Caco-2 (cell line): ENCODE measurements around the gene FOXP4. TPM values are rescaled to one million over a fixed set of nuclear protein-coding genes. Genes with fewer than 3 reads are reported as not detected.

ENCODE experiments used
- BruUV-seq: library from RNA; stranded (reverse); fragments of 400-500 nt; replicated peaks from 2 replicates; lab custom pipeline; 2021; lab: Mats Ljungman, UMichigan
- CTCF ChIA-PET: fragments of 300-600 bp; sonication (Branson Sonifier 250); formaldehyde crosslinking; loops from one replicate; lab custom pipeline; 2022; ENCODE audit warnings: antibody characterized with exemption; lab: Charles Lee
- POLR2A ChIA-PET: fragments of 300-600 bp; sonication (Branson Sonifier 250); formaldehyde crosslinking; loops from one replicate; lab custom pipeline; 2022; ENCODE audit warnings: antibody characterized with exemption; lab: Charles Lee
- DNase-seq, 2 experiments: peaks; one replicate each; pipeline versions ENCODE4 v3.0.0 to v3.0.0-alpha.2; 2020 to 2022
- H3K27me3 ChIP-seq: replicated peaks from 2 replicates; pipeline ENCODE4 v1.6.0; 2011; ENCODE audit warnings: low read length; ENCODE audit not compliant: control insufficient read depth, insufficient read depth
- H3K36me3 ChIP-seq: 2 replicates; pipeline ENCODE4 v1.5.1; 2011; ENCODE audit warnings: low read length; ENCODE audit not compliant: control insufficient read depth, insufficient read depth
- H3K4me1 ChIP-seq: fragments of 250-450 bp; sonication (Bioruptor Pico); 2 replicates; pipeline ENCODE4 v1.5.1; 2020; ENCODE audit warnings: mild to moderate bottlenecking
- H3K4me3 ChIP-seq: 2 replicates; pipeline ENCODE4 v1.5.1; 2011; ENCODE audit warnings: low read depth, mild to moderate bottlenecking, control low read depth, low read length
- H3K9me3 ChIP-seq: fragments of 250-450 bp; sonication (Bioruptor Pico); 2 replicates; pipeline ENCODE4 v1.5.1; 2020; ENCODE audit warnings: mild to moderate bottlenecking, moderate library complexity
- H3K27ac Mint-ChIP-seq: one replicate; pipeline ENCODE4 v1.8.0; 2022; ENCODE audit warnings: mixed read lengths; ENCODE audit not compliant: unreplicated experiment
- H3K27me3 Mint-ChIP-seq: one replicate; pipeline ENCODE4 v1.8.0; 2022; ENCODE audit warnings: mixed read lengths; ENCODE audit not compliant: insufficient read depth, unreplicated experiment
- H3K36me3 Mint-ChIP-seq: one replicate; pipeline ENCODE4 v1.8.0; 2022; ENCODE audit warnings: mild to moderate bottlenecking, mixed read lengths; ENCODE audit not compliant: insufficient read depth, unreplicated experiment
- H3K4me1 Mint-ChIP-seq: one replicate; pipeline ENCODE4 v1.8.0; 2022; ENCODE audit warnings: low read depth, mixed read lengths; ENCODE audit not compliant: unreplicated experiment
- H3K4me3 Mint-ChIP-seq: one replicate; pipeline ENCODE4 v1.8.0; 2022; ENCODE audit warnings: mild to moderate bottlenecking, moderate library complexity, mixed read lengths; ENCODE audit not compliant: unreplicated experiment
- H3K9me3 Mint-ChIP-seq: one replicate; pipeline ENCODE4 v1.8.0; 2022; ENCODE audit warnings: mixed read lengths; ENCODE audit not compliant: unreplicated experiment
- CTCF ChIP-seq, 2 experiments: fragments of 200-600 bp in 1 of 2; IDR thresholded peaks; 1 replicate in 1 of 2; 2 replicates in 1 of 2; pipeline versions ENCODE4 v1.5.1 to v1.8.0; 2011 to 2022; ENCODE audit warnings: antibody characterized with exemption in 1 of 2, control low read depth in 1 of 2, inconsistent platforms in 1 of 2, low read depth in 1 of 2, low read length in 1 of 2, mild to moderate bottlenecking in 1 of 2, moderate library complexity in 1 of 2; ENCODE audit not compliant: insufficient read depth in 1 of 2, severe bottlenecking in 1 of 2, unreplicated experiment in 1 of 2
- intact Hi-C: fragments of 100-400 bp; cut with micrococcal nuclease; formaldehyde crosslinking; loops from one replicate; pipeline ENCODE4 v1.10.0; 2022; ENCODE audit not compliant: unreplicated experiment
- total RNA-seq: library from RNA; stranded (reverse); gene quantifications from 2 replicates; pipeline ENCODE4 v1.2.3, GENCODE V29; 2022

Gene FOXP4
- total RNA-seq, 1 experiment from 2014 or later: 117 TPM

GRCh38 chr6:41641352-41641925 is 95.3 kb downstream of the FOXP4 start:
- DNase-seq: no peak
- Histone ChIP-seq H3K27me3 (no peaks in the 10 kb centered on the region), H3K4me3 (no peak overlapping the region), H3K36me3 (no peaks in the 10 kb centered on the region), H3K9me3 (no peaks in the 10 kb centered on the region), H3K4me1 (peaks cover 13% of the 10 kb centered on the region)
- TF ChIP-seq CTCF (IDR thresholded peaks at IDR 0.05; ENCODE audit: insufficient read depth in 1 of 2, low read depth in 1 of 2, low read length in 1 of 2, severe bottlenecking in 1 of 2, unreplicated experiment in 1 of 2): no peak
- no peaks in the 10 kb centered on the region for H3K9me3 Mint-ChIP-seq
- H3K27me3 Mint-ChIP-seq: no peaks in the 10 kb centered on the region
- ChIA-PET CTCF (no interaction called here), POLR2A (no interaction called here)
- no peak overlapping the region for H3K27ac Mint-ChIP-seq
- BruUV-seq: no TSS peak
- intact Hi-C loops: loop anchor here (5.0 kb wide), 1 partner anchor 41 kb away; no protein-coding TSS in a partner anchor
- peaks cover 17% of the 10 kb centered on the region for H3K4me1 Mint-ChIP-seq
- no peaks in the 10 kb centered on the region for H3K36me3 Mint-ChIP-seq
- no peak overlapping the region for H3K4me3 Mint-ChIP-seq

DNA sequence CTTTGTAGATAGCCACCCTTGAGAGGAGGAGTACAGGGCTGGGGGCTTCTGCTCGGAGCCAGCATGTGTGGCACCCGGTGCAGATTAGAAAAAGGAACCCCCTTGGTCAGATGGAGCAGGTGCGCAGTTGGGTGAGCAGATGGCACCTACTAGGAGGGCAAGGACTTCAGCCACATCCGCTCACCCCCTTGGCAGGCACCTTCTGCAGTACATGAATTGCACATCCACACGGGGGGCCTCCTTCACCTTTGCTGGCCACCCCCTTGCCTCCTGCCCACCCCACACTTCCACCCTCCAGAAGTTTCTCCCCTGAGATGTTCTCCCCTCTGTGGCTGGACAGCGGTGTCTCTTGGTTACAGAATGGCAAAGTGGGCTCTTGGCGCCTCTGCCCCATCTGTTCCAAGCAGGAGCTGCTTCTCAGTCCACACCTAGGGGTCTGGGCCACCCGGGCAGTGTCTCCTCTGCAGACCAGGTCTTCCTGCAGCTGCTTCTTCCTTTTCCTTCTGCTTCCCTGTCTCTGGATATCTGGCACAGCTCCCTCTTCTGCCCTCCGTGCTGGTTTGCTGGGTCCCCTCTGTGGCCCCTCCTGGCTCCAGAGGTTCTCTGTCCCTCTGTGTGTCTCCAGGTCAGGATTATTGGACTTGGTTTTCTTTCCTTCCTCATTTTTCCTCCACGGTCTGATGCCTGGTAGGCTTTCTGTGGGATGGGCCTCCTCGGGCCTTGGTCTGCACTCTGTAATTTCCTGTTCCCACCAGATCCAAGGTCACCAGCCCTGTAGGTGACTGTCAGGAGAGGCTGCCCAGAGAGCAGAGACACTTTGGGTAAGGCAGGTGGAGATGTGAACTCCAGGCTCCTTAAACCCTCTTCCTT is 96.1 kb downstream of the FOXP4 start:
- TF ChIP-seq CTCF (IDR thresholded peaks at IDR 0.05; ENCODE audit: insufficient read depth in 1 of 2, low read depth in 1 of 2, low read length in 1 of 2, severe bottlenecking in 1 of 2, unreplicated experiment in 1 of 2): no peak
- no peaks in the 10 kb centered on the region for H3K36me3 ChIP-seq
- intact Hi-C loops: loop anchor here (5.0 kb wide), 1 partner anchor 40 kb away; no protein-coding TSS in a partner anchor
- H3K4me3 Mint-ChIP-seq: no peak overlapping the region
- CTCF ChIA-PET: no interaction called here
- no peak overlapping the region for H3K27ac Mint-ChIP-seq
- no peaks in the 10 kb centered on the region for H3K27me3 Mint-ChIP-seq
- POLR2A ChIA-PET: no interaction called here
- peaks cover 17% of the 10 kb centered on the region for H3K4me1 Mint-ChIP-seq
- no peaks in the 10 kb centered on the region for H3K9me3 ChIP-seq
- H3K9me3 Mint-ChIP-seq: no peaks in the 10 kb centered on the region
- DNase-seq: no peak
- no peak overlapping the region for H3K4me3 ChIP-seq
- H3K36me3 Mint-ChIP-seq: no peaks in the 10 kb centered on the region
- no peaks in the 10 kb centered on the region for H3K27me3 ChIP-seq
- peaks cover 13% of the 10 kb centered on the region for H3K4me1 ChIP-seq
- no TSS peak for BruUV-seq

GRCh38 chr6:41642960-41643898 is 97.0 kb downstream of the FOXP4 start:
- DNase-seq: no peak
- Mint-ChIP-seq H3K4me3 (no peak overlapping the region), H3K4me1 (peaks cover 17% of the 10 kb centered on the region), H3K9me3 (no peaks in the 10 kb centered on the region), H3K36me3 (no peaks in the 10 kb centered on the region), H3K27me3 (no peaks in the 10 kb centered on the region), H3K27ac (no peak overlapping the region)
- POLR2A ChIA-PET: no interaction called here
- no TSS peak for BruUV-seq
- Histone ChIP-seq H3K27me3 (no peaks in the 10 kb centered on the region), H3K4me3 (no peak overlapping the region), H3K36me3 (no peaks in the 10 kb centered on the region), H3K4me1 (peaks cover 13% of the 10 kb centered on the region), H3K9me3 (no peaks in the 10 kb centered on the region)
- TF ChIP-seq CTCF (IDR thresholded peaks at IDR 0.05; ENCODE audit: insufficient read depth in 1 of 2, low read depth in 1 of 2, low read length in 1 of 2, severe bottlenecking in 1 of 2, unreplicated experiment in 1 of 2): no peak
- CTCF ChIA-PET: interaction anchor here (0.8 kb wide), 1 partner anchor 41 kb away, joined by 3 read pairs; no protein-coding TSS in a partner anchor
- intact Hi-C loops: loop anchor here (5.0 kb wide), 1 partner anchor 39 kb away; no protein-coding TSS in a partner anchor
